Stimulated activated CD8-positive, alpha-beta memory T cell treated with anti-CD3 and anti-CD28 coated beads, Interleukin-4, amount 100 ng/mL, for 1 hour (primary cell): ENCODE measurements around the gene SMIM41.
A peak's percentile ranks its signal among the peaks of the same experiment; 100 is the strongest.

Experiments used
- DNase-seq, 2 donors: peaks; one replicate each; pipeline ENCODE4 v3.0.0-alpha.2; 2020; ENCODE audit warnings: low read depth in 2 of 2, low spot score in 1 of 2

Gene SMIM41

GRCh38 chr12:52050758-52051541, 28.6 kb upstream of the SMIM41 start, which contains the start of gene NR4A1:
NR4A1 (plus strand) TSS chr12:52051442; CDS start chr12:52054329, 2,887 bp downstream.
- peak; percentile 99 for DNase-seq

DNA sequence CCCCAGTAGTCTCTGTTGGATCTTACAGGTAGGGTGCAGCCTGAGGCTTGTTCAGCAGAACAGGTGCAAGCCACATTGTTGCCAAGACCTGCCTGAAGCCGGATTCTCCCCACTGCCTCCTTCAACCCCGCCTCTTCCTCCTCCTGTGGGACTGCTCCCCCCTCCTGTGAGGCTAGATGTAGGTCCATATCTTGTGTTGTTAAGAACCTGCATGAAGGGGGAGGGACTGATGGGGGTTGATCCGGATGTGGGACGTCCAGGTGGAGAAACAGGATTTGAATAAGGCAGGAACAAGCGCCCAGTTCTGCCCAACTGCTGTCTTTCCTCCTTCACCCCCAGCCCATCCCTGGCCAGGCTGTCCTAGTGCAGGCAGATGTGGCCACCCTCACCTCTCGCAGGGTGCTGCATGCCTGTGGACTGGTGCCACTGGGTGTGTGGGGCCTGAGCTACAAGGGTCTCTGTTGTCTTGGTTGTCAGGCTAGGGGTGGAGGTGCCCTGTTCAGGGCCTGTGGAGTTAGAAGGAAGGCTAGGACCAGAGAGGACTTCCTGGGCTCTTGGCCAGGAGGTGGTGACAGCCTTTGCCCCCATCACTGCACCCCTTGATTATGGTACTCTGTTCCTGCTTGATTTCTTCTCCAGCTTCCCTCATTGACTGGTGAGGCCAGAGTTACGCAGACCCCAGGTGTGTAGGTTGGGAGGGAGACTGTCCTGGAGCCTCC, 26.9 kb upstream of the SMIM41 start:
- peak in 1 of 2 donors; percentile 15 for DNase-seq

DNA sequence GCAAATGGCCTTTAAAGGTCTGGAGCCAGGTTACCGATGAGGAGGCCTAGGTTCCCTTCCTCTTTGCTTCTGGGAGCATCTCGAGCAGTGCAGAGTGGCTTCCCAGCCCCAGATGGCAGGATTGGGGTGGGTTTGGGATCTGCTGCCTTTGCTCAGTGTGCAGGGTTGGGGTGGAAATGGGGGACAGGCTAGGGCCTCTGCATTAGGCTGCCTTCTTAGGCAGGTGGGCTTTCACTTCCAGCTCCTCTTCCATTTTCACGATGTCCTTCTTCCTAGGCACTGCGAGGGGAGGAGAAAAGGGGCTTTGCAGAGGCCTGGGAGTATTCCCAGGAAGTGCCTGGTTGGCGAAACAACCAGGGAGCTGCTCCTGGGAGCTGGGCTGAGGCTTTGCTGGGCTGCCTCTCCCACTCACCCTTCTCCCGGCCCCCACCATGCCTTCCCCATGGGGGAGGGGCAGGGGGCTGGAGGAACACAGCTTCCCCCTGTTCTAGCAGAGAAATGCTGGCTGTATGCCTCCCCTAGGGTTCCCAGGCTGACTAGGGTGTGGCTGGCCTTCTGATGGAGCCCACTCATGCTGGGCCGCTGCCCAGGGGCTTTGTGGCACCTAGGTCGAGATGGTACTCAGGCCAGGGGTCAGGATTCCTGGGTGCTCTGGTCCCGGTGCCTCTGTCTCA, 25.8 kb upstream of the SMIM41 start:
- no peak for DNase-seq

GRCh38 chr12:52054231-52054832, 25.2 kb upstream of the SMIM41 start:
- DNase-seq, result peak in 1 of 2 donors; percentile 23

DNA sequence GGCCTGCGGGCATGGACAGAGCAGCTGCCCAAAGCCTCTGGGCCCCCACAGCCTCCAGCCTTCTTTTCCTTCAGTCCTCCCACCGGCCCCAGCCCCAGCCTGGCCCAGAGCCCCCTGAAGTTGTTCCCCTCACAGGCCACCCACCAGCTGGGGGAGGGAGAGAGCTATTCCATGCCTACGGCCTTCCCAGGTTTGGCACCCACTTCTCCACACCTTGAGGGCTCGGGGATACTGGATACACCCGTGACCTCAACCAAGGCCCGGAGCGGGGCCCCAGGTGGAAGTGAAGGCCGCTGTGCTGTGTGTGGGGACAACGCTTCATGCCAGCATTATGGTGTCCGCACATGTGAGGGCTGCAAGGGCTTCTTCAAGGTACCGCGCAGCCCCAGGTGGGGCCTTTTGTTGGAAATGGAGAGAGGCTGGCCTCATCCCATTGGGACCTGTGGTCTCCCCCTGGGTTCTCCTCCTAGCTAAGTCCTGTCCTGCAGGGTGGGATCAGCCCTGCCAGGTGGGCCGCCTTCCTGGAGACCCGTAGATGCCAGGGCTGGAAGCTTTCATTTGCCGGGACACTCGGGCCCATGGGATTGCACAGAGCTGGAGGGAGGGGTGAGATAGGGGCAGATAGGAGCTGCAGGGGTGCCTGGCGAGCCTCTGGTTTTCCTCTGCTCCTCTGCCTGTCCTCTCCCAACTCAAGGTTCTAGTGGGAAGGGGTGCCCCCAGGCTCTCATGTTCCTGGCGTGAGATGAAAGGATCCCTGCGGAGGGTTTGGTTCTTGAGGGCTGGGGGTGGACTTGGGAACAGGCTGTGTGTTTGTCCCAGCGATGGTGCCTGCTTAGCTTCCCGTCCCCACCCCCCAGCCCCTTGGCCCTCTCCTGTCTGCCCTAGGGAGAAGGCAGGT, 24.4 kb upstream of the SMIM41 start:
- DNase-seq, result peak in 1 of 2 donors; percentile 12

GRCh38 chr12:52055731-52056711, 23.5 kb upstream of the SMIM41 start:
- peak in 1 of 2 donors; percentile 19 for DNase-seq

DNA sequence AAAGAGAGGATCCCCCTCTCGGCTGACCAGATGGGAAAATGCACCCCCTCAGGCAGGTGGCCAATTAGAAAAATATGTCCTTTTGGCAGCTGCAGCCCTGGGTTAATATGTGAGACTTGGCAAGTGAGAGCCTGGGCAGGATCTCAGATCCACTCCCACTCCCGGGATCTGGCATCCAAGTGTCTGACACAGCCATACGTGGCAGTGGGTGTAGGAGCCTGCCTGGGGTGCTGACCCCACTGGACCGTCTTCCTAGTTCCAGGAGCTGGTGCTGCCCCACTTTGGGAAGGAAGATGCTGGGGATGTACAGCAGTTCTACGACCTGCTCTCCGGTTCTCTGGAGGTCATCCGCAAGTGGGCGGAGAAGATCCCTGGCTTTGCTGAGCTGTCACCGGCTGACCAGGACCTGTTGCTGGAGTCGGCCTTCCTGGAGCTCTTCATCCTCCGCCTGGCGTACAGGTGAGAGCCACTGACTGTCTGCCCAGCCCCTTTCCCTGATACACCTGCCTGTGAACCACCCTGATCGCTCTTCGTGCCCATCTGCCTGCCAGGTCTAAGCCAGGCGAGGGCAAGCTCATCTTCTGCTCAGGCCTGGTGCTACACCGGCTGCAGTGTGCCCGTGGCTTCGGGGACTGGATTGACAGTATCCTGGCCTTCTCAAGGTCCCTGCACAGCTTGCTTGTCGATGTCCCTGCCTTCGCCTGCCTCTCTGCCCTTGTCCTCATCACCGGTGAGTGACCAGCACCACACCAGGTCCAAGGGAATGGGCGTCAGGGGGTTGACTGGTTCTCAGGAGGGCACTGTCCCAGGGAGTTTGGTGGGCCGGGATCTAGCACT, 22.5 kb upstream of the SMIM41 start:
- DNase-seq, result no peak

DNA sequence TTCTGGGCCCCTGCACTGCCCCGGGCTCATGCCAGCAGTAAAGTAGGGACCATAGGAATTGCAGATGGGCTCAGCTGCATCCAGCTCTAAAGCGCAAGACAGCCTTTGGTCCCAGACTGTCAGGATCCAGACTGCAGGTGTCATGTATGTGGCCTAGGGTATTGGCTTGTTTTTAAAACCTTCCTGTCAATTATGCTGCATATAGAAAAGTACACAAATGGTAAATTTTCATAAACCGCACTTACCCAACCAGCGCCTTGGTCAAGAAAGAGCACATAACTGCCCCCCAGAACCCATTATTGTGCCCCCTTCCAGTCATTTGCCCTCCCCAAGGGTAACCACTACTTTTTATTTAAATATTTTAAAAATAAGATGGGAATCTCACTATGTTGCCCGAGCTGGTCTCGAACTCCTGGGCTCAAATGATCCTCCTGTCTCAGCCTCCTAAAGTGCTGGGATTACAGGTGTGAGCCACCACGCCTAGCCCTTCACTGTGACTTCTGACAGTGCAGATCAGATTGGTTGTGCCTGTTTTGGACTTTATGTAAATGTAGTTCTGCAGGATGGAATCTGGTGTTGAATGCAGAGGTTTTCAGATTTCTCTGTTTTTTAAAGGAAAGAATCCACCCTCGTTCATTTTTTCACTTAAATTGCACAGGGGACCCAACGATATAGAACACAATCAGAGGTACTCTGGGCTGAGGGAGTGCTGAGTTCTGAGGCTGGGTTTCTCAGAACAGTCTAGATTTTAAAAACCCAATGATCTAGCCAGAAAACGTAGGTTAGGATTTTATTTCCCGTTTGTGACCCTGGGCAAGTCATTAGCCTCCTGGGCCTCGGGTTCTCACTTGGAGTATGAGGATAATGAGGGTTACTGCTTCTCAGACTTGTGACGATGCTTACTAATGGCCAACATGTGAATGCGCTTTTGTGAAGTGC, 21.6 kb upstream of the SMIM41 start:
- no peak for DNase-seq

GRCh38 chr12:52058631-52059361, 20.7 kb upstream of the SMIM41 start:
- peak in 1 of 2 donors; percentile 21 for DNase-seq

- peak in 1 of 2 donors; percentile 55 for DNase-seq
Measured at GRCh38 chr12:52059582-52060497, 19.7 kb upstream of the SMIM41 start.

GRCh38 chr12:52060498-52061177, 18.9 kb upstream of the SMIM41 start:
- peak in 1 of 2 donors; percentile 43 for DNase-seq

- no peak for DNase-seq
Measured at GRCh38 chr12:52061470-52062166, 17.9 kb upstream of the SMIM41 start.

DNA sequence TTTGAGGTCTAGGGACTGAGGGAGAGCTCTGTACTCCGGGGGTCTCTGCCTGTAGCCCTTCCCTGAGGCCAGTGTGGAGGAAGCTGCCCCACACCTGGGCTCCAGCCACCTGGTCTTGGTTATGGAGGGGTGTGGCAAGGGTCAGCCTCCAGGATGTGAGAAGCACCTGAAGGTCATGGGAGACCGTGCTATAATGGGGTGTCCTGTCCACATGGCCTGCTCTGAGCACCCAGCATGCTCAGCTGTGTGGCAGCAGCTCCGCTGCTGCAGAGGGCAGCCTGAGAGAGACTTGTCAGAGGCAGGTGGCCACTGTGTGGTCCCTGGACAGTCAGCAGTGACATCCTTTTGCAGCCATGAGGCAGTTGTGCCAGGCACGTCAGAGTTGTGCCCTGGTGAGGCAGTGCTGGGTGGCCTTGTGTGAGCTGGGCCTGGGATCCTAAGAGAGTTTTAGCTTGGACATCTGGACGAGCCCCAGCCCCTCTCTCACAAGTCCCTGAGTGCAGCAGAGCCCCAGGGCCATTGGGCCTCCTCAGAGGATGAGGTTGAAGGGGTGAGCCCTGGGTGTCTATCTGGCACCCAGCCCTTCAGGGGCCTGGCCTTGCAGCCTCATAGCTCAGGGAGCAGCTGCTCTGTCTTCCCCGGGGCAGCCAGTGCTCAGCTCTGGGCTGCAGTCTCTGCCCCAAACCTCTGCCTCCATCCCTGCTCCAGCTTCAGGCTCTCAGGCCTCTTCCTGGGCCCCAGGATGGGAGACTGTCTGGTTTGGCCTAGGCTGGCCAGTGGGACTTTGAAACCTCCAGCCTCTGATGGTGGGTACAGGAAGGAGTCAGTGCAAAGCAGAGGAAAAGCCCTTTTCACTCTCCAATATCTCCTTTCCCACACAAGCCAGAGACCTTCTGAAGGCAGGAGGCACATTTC, 17.1 kb upstream of the SMIM41 start:
- no peak for DNase-seq
